ENCODE data around the gene HOXA10.

The HOXA10 gene

DNA sequence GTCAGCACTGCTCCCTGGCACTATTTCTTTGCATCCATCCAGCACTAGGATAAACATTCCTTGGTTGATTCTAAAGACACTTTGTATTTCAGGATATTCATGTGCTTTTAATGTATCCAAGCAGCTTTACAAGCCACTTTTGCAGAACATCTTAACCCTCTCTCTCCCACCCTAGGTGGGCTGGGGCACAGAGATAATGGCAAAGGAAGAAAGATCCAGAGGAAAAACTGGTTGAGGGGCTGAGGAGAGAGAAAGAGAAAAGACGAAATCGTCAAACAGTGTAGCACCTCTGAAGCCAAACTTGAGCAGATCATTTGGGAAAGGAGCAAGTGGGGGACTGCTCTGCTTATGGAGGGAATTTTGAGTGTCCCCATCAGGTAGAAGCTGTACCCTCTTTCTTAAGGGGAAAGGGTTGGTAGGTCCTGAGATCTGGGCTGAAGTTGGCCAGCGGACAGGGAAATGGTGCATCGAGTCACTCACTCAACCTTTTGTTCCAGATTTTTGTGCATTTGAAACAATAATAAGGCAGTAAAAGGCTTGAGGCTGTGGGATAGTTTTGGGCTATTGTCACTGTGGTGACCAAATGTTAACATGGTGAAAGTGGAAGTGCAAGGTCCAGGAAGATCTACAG lies 30.0 kb upstream of the HOXA10 start:
- DNase-seq (no peak), ATAC-seq (no peak)

GRCh38 chr7:27203365-27203953 lies 29.3 kb upstream of the HOXA10 start:
- DNase-seq, result no peak
- no peak for ATAC-seq

DNA sequence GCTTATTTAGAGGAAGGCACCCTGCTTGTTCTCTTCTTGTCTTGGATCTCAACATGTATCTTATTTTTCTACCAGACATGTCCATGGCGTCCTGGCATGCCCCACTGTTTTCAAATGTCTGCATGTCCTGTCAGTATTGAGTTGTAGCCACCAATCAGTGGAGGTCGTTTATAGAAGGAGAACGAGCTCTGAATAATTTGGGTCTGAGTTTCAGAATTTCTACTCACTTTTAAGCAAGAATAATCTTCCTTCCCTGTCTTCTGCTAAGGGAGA lies 28.7 kb upstream of the HOXA10 start:
- ATAC-seq (no peak), DNase-seq (no peak)

GRCh38 chr7:27202018-27202861 lies 28.1 kb upstream of the HOXA10 start:
- ATAC-seq, result no peak
- no peak for DNase-seq

DNA sequence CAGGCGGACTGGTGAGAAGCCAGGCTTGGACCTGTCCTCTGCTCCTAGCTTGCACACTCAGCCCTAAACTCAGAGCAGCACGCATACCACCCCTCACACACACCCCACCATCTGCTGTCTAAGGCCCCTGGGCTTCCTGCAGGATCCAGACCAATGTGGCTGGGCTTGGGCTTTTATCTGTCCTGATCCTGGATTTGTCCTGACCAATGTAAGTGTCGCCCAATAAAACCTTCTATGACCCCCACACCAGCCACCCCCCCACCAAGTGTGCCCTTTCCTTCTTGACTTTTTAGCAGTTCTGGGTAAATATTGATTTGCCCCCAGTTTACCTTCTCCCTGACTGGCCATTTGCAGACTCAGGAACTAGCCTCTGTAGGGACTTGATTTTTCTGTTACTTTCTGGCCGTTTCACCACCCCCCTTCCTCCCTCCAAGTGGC lies 27.5 kb upstream of the HOXA10 start:
- DNase-seq (no peak), ATAC-seq (no peak)

DNA sequence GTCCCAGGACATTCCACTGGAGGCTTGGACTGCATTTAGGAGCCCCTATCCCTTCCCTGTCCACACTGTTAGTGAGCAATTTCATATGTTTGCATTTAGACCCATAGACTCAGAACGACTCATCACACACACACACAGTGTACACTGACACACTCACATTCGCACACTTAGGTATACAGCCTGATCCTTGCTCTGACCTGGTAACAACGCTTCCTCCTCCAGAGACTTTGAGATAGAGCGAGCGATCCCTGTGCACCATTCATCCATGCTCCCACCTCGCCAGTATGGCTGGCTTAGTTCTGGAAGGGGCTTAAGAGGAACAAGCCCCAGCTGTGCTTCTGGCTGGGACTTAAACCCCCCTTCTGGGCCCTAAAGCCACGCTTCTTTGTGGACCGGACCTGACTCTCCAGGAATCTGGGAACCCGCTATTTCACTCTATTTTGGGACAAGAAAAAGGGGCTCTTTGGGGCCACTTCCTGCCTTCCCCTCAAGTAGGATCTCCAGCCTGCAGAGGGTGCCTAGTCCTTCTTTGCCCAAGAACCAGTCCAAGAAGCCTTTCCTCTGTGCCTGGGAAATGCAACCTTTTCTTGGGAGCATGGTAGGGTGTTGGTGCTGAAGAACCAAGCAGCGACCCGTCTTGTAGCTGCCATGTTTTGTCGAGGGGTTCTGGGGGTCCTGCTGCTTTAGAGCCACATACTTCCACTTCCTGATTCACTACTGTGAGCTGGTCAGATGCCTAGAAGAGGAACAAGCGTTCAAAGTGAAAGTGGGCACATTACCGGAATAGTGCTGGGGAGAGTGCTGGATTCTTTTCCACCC lies 26.9 kb upstream of the HOXA10 start:
- no peak for ATAC-seq
- DNase-seq, result no peak

GRCh38 chr7:27199849-27200760 lies 26.0 kb upstream of the HOXA10 start, which contains the start of gene HOXA13:
HOXA13 (minus strand) TSS chr7:27200091; CDS start chr7:27200077, 14 bp downstream.
- ATAC-seq (peak; percentile 57), DNase-seq (no peak)

DNA sequence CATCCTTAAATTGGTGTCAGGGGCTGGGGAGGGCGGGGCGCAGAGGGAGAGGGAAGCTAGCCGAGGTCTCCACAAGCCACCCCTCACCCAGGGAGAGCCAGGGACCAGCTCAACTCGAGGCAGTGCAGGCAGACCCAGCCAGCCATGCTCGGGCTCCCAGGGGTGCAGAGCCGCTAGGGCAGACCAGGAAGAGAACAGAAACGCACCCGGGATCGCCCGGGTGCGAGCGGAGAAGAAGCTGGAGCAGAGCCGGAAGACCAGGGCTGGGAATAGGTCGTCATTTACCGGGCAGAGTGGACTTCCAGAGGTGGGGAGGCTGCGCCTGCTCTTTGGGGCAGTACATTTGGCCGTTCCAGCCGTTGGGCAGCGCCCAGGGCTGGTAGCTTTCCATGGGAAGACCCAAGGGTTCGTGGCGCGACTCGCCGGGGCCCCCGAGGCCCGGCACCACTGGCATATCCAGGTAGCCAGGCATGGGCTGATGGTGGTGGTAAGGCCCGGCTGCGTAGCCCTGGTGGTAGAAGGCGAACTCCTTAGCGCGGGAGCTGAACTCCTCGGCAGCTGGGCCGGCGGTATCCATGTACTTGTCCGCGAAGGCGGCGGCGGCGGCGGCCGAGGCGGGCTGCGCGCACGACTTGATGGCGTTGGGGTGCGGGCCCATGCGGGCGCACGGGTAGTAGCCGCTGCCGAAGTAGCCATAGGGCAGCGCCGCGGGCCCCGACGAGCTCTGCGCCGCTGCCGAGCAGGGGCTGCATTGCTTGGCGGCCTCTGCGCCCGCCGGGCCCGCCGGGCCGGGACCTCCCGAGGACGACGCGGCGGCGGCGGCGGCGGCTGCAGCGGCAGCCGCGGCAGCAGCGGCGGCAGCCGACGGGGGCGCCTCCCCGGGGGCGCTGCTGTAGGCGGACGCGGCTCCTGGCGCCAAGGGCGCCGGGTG lies 25.0 kb upstream of the HOXA10 start:
- DNase-seq (no peak), ATAC-seq (no peak)

GRCh38 chr7:27198138-27198841 lies 24.2 kb upstream of the HOXA10 start:
- ATAC-seq, result no peak
- DNase-seq, result no peak

DNA sequence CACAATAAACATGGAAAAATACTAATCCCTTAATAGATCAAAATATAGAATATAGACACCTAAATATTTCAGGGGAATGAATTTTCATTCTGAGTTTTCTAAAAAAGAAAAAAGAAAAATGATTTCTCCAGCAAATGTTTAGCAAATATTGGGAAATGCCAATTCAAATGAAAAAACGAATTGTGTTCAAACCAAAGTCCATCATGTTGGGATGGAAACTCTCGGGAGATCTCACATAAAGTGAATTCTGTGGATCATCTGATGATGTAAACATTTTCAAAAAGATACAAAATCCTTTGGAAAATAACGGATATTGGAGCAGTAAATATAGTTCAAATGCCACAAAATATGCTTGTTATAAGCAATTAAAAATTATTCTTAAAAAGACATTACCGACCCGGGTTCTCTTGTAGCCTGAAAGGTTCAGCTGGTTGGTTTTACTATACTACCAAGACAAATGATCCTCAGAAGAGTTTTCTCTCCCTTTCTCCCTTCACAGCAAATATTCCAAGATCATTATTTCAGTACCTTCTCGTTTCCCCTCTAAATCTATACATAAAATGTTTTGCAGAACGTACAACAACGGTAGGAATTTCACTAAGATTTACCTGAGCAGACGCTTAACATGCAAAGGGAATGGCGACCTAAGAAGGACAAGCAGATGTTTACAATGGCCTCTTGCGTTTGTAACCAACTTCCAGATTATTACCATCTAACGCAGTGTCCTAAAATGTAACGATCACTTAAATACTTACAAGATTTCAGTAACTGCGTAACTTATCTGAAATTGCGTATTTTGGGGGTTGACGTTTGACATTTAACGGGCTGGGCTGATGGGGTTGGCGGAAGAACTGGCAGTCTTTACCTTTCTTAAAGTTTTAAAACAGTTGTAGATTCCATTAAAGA lies 23.3 kb upstream of the HOXA10 start:
- DNase-seq (no peak), ATAC-seq (no peak)

DNA sequence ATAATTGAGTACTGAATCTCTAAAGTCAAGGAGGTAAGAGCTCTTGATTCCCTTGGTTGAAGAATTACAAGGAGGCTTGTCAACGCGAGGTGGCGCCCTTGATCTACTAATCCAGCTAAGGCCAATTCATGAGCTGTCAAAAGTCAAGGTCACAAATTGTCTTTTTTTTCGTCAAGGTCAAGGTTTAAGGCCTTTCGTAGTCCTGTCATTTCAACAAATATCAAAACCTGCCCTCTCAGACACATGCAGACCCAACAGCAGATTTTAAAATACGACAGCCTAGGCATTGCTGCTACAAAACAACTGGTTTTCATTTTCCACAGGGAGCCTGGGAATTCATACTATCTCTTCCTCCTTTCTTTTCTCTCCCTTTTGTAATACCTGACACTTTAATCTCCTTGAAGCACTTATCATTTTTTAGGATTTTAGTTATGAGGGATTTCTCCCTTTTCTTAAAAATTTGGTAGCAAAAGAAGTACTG lies 22.2 kb upstream of the HOXA10 start:
- no peak for ATAC-seq
- DNase-seq, result peak; percentile 85

GRCh38 chr7:27194686-27195379 lies 20.7 kb upstream of the HOXA10 start:
- ATAC-seq (no peak), DNase-seq (no peak)

DNA sequence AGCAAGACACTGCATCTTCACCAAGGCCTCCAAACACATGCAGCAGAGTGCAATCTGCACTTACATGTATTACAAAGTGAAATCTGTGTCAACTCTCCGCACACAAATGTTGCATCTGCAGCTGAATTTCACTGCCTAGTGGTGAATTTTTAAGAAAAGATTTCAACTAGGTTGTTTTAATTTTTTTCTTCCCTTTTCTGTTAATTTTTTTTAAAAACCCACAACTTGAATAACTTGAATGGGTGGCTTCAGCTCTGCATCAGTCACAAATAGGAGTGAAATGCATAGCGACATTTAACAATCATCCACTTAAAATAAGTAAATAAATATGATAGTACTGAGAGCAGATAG lies 19.9 kb upstream of the HOXA10 start:
- DNase-seq, result no peak
- no peak for ATAC-seq

- DNase-seq (no peak), ATAC-seq (no peak)
Observed at GRCh38 chr7:27193335-27194001, 19.3 kb upstream of the HOXA10 start.

DNA sequence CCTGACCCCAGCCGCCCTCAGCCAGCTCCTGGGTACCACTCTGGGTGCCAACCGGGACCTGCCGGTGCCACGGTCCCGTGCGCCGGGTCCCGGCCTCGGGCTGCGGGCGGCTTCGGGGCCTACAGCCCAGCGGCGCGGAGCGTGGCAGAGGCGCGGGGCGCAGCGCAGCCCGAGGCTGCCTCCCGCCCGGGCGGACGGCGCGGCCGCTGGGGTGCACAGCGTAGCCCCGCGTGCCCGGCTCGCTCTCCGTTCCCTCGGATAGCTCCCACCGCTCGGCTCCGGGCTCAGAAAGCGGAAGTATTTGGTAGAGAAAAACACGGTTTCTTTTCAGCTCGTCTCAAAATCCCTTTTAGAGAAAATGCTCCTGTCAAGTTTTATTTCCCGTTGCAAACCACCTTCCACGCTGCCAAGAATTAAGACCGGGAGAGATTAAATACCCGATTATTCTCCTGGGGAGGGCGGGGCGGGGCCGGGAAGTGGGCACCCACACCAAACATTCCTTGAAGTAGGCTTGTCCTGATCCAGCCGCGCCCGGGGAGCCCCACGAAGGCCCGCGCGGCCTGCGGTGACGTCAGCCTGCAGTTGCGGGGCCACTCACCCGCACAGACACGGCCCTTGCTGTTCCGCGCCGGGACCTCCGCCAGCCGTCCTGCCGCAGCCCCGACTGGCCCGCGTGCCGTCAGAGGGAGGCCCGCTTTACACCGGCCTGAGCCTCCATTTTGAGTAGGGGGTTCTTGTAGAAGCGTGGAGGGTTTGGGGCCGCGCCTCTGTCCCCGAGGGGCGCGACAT lies 18.6 kb upstream of the HOXA10 start:
- DNase-seq, result no peak

GRCh38 chr7:27191833-27192545 lies 17.9 kb upstream of the HOXA10 start:
- no peak for DNase-seq
- no peak for ATAC-seq

More for the DNA sequence above, 18.6 kb upstream of the HOXA10 start:
- peak; percentile 20 for ATAC-seq

All from stimulated activated naive CD8-positive, alpha-beta T cell treated with anti-CD3 and anti-CD28 coated beads, Interleukin-15, Interleukin-2, amounts not matched to agents 100 U/mL and 50 U/mL, for 24 hours (primary cell).